Measurements from ENCODE around the gene CLOCK. TPM values are rescaled to one million over a fixed set of nuclear protein-coding genes. Genes with fewer than 3 reads are reported as not detected.

Gene CLOCK
- total and polyA plus RNA-seq, 9 of the 15 experiments (the other 6 are each of a cell fraction or from before 2014, with no cell fraction given) = 3.7 to 14.4 (median 9.4) TPM

DNA sequence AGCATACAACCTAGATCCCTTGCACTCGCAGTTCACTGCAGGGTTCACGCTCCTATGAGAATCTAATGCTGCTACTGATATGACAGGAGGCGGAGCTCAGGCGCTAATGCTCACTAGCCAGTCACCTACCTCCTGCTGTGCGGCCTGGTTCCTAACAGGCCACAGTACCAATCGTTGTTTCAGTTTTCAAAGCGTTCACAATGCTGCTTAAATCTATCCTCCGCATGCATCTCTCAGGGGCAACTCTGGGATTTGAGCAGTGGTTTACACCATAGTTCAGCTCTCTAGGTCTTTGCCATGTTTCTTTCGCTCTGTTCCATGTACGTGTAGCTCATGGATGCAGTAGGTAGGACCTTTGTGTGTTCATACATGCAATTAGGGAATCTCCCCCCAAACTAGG, 47.2 kb downstream of the CLOCK start (continued):
- TF ChIP-seq, protein P1, sequence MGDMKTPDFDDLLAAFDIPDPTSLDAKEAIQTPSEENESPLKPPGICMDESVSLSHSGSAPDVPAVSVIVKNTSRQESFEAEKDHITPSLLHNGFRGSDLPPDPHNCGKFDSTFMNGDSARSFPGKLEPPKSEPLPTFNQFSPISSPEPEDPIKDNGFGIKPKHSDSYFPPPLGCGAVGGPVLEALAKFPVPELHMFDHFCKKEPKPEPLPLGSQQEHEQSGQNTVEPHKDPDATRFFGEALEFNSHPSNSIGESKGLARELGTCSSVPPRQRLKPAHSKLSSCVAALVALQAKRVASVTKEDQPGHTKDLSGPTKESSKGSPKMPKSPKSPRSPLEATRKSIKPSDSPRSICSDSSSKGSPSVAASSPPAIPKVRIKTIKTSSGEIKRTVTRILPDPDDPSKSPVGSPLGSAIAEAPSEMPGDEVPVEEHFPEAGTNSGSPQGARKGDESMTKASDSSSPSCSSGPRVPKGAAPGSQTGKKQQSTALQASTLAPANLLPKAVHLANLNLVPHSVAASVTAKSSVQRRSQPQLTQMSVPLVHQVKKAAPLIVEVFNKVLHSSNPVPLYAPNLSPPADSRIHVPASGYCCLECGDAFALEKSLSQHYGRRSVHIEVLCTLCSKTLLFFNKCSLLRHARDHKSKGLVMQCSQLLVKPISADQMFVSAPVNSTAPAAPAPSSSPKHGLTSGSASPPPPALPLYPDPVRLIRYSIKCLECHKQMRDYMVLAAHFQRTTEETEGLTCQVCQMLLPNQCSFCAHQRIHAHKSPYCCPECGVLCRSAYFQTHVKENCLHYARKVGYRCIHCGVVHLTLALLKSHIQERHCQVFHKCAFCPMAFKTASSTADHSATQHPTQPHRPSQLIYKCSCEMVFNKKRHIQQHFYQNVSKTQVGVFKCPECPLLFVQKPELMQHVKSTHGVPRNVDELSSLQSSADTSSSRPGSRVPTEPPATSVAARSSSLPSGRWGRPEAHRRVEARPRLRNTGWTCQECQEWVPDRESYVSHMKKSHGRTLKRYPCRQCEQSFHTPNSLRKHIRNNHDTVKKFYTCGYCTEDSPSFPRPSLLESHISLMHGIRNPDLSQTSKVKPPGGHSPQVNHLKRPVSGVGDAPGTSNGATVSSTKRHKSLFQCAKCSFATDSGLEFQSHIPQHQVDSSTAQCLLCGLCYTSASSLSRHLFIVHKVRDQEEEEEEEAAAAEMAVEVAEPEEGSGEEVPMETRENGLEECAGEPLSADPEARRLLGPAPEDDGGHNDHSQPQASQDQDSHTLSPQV (IDR thresholded peaks at IDR 0.05) = 0 out of 2 replicates have a peak, but pooled peaks have one; percentile 37
- TF ChIP-seq NUFIP1 (IDR thresholded peaks at IDR 0.05; ENCODE audit: partially characterized antibody) = no peak
- TF ChIP-seq, protein P2, sequence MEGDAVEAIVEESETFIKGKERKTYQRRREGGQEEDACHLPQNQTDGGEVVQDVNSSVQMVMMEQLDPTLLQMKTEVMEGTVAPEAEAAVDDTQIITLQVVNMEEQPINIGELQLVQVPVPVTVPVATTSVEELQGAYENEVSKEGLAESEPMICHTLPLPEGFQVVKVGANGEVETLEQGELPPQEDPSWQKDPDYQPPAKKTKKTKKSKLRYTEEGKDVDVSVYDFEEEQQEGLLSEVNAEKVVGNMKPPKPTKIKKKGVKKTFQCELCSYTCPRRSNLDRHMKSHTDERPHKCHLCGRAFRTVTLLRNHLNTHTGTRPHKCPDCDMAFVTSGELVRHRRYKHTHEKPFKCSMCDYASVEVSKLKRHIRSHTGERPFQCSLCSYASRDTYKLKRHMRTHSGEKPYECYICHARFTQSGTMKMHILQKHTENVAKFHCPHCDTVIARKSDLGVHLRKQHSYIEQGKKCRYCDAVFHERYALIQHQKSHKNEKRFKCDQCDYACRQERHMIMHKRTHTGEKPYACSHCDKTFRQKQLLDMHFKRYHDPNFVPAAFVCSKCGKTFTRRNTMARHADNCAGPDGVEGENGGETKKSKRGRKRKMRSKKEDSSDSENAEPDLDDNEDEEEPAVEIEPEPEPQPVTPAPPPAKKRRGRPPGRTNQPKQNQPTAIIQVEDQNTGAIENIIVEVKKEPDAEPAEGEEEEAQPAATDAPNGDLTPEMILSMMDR (IDR thresholded peaks at IDR 0.05 in 2 of 3, conservative IDR thresholded peaks at IDR 0.05 in 1 of 3; ENCODE audit: insufficient read depth in 2 of 3, low read depth in 1 of 3, low read length in 3 of 3) = 0 out of 6 replicates have a peak, but pooled peaks of 1 of the 3 experiments have one; percentile 1
- TF ChIP-seq, protein P3, sequence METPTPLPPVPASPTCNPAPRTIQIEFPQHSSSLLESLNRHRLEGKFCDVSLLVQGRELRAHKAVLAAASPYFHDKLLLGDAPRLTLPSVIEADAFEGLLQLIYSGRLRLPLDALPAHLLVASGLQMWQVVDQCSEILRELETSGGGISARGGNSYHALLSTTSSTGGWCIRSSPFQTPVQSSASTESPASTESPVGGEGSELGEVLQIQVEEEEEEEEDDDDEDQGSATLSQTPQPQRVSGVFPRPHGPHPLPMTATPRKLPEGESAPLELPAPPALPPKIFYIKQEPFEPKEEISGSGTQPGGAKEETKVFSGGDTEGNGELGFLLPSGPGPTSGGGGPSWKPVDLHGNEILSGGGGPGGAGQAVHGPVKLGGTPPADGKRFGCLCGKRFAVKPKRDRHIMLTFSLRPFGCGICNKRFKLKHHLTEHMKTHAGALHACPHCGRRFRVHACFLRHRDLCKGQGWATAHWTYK (CRISPR knock-in tag; IDR thresholded peaks at IDR 0.05) = no peak
- no peak for TF ChIP-seq MYBL2 (IDR thresholded peaks at IDR 0.05; ENCODE audit: low read depth)
- no peak for TF ChIP-seq MYBL2 (CRISPR knock-in tag; IDR thresholded peaks at IDR 0.05; ENCODE audit: borderline replicate concordance)
- no peak for TF ChIP-seq ZNF175 (CRISPR knock-in tag; IDR thresholded peaks at IDR 0.05; ENCODE audit: low read depth)
- no peak for TF ChIP-seq GATAD2B (IDR thresholded peaks at IDR 0.05; ENCODE audit: borderline replicate concordance)
- no peak for TF ChIP-seq TAF7 (tag; IDR thresholded peaks at IDR 0.05)
- no peak for TF ChIP-seq ZNF551 (CRISPR knock-in tag; IDR thresholded peaks at IDR 0.05)
- TF ChIP-seq SREBF1 (IDR thresholded peaks at IDR 0.05; ENCODE audit: borderline replicate concordance, low read depth, low read length) = no peak
- no peak for TF ChIP-seq PCBP2 (IDR thresholded peaks at IDR 0.05; ENCODE audit: low read depth, low read length, poor library complexity, severe bottlenecking)
- no peak for TF ChIP-seq TAF9B (IDR thresholded peaks at IDR 0.05; ENCODE audit: partially characterized antibody)
- TF ChIP-seq, protein P4, sequence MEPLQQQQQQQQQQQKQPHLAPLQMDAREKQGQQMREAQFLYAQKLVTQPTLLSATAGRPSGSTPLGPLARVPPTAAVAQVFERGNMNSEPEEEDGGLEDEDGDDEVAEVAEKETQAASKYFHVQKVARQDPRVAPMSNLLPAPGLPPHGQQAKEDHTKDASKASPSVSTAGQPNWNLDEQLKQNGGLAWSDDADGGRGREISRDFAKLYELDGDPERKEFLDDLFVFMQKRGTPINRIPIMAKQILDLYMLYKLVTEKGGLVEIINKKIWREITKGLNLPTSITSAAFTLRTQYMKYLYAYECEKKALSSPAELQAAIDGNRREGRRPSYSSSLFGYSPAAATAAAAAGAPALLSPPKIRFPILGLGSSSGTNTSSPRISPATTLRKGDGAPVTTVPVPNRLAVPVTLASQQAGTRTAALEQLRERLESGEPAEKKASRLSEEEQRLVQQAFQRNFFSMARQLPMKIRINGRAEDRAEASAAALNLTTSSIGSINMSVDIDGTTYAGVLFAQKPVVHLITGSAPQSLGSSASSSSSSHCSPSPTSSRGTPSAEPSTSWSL (CRISPR knock-in tag; IDR thresholded peaks at IDR 0.05; ENCODE audit: borderline replicate concordance) = no peak
- 0 out of 2 replicates have a peak, but pooled peaks have one; percentile 22 for TF ChIP-seq CXXC5 (CRISPR knock-in tag; IDR thresholded peaks at IDR 0.05)
- no peak for TF ChIP-seq ZNF324 (CRISPR knock-in tag; IDR thresholded peaks at IDR 0.05)
- TF ChIP-seq ZNF830 (CRISPR knock-in tag; IDR thresholded peaks at IDR 0.05) = no peak
- no peak for TF ChIP-seq SNRNP70 (optimal IDR thresholded peaks at IDR 0.05; ENCODE audit: low read depth, low read length)
- no peak for TF ChIP-seq JUNB (CRISPR knock-in tag; conservative IDR thresholded peaks at IDR 0.05)

Data from K562 (cell line).